SKM-1 (cell line): Measurements from ENCODE around the gene CCSER1.
"Not testable (repeated sequence)": the region's sequence is repeated elsewhere in the genome, so short reads cannot be mapped to it uniquely, and the experiment has no call there.

Source experiments
- DNase-seq: peaks from one replicate; lab custom pipeline; 2025; ENCODE audit not compliant: unreplicated experiment; lab: John Stamatoyannopoulos, UW

CCSER1 gene

GRCh38 chr4:90903413-90903812 is 776.2 kb downstream of the CCSER1 start:
- DNase-seq, result not testable (repeated sequence)

- no peak for DNase-seq
Measured at GRCh38 chr4:90904021-90904420, 776.8 kb downstream of the CCSER1 start.

- DNase-seq, result no peak
Measured at GRCh38 chr4:90906239-90906638, 779.0 kb downstream of the CCSER1 start.

- DNase-seq, result not testable (repeated sequence)
Measured at GRCh38 chr4:90911724-90912434, 784.7 kb downstream of the CCSER1 start.

GRCh38 chr4:90922174-90922573 is 795.0 kb downstream of the CCSER1 start:
- no peak for DNase-seq

- DNase-seq, result no peak
Measured at GRCh38 chr4:90926957-90927356, 799.8 kb downstream of the CCSER1 start.

- DNase-seq, result no peak
Measured at GRCh38 chr4:90943311-90943710, 816.1 kb downstream of the CCSER1 start.

GRCh38 chr4:90946945-90947344 is 819.8 kb downstream of the CCSER1 start:
- no peak for DNase-seq

- no peak for DNase-seq
Measured at GRCh38 chr4:90950385-90950841, 823.2 kb downstream of the CCSER1 start.

GRCh38 chr4:90951037-90951436 is 823.8 kb downstream of the CCSER1 start:
- DNase-seq, result no peak

- DNase-seq, result no peak
Measured at GRCh38 chr4:90958256-90958895, 831.2 kb downstream of the CCSER1 start.

GRCh38 chr4:90960433-90960832 is 833.2 kb downstream of the CCSER1 start:
- no peak for DNase-seq

- no peak for DNase-seq
Measured at GRCh38 chr4:90960840-90961239, 833.6 kb downstream of the CCSER1 start.

- DNase-seq, result no peak
Measured at GRCh38 chr4:90970021-90970420, 842.8 kb downstream of the CCSER1 start.

- no peak for DNase-seq
Measured at GRCh38 chr4:90977726-90978125, 850.5 kb downstream of the CCSER1 start.

GRCh38 chr4:90979556-90979955 is 852.4 kb downstream of the CCSER1 start:
- DNase-seq, result no peak

- no peak for DNase-seq
Measured at GRCh38 chr4:90982813-90983212, 855.6 kb downstream of the CCSER1 start.

- DNase-seq, result no peak
Measured at GRCh38 chr4:90990284-90990683, 863.1 kb downstream of the CCSER1 start.

GRCh38 chr4:90992213-90992612 is 865.0 kb downstream of the CCSER1 start:
- no peak for DNase-seq

GRCh38 chr4:90994851-90995574 is 867.8 kb downstream of the CCSER1 start:
- DNase-seq, result no peak

- no peak for DNase-seq
Measured at GRCh38 chr4:90995996-90996395, 868.8 kb downstream of the CCSER1 start.

GRCh38 chr4:90996813-90997212 is 869.6 kb downstream of the CCSER1 start:
- no peak for DNase-seq
